Measurements from ENCODE around the gene MARK2. TPM values are rescaled to one million over a fixed set of nuclear protein-coding genes. Genes with fewer than 3 reads are reported as not detected.

The MARK2 gene
- total RNA-seq, 1 donor from 2014 or later, result 41.5 TPM

- Mint-ChIP-seq H3K27ac (no peak overlapping the region), H3K27me3 (peaks cover 2% of the 10 kb centered on the region), H3K9me3 (no peaks in the 10 kb centered on the region), H3K36me3 (ENCODE audit: low read depth) (peaks cover 11% of the 10 kb centered on the region), H3K4me1 (peaks cover 13% of the 10 kb centered on the region), H3K4me3 (no peak overlapping the region)
- intact Hi-C loops (cut with micrococcal nuclease), result no loop called here
- CTCF ChIA-PET, result no interaction called here
- POLR2A ChIA-PET, result interaction anchor here (0.6 kb wide), 1 partner anchor 143 kb away, joined by 9 read pairs; no protein-coding TSS in a partner anchor
- DNase-seq, result no peak
- ATAC-seq (ENCODE audit: low read depth), result no peak
- TF ChIP-seq CTCF (IDR thresholded peaks at IDR 0.05), result no peak
These were observed 75.2 kb downstream of the MARK2 start for GRCh38 chr11:63913866-63914830.

- Mint-ChIP-seq H3K4me1 (peaks cover 18% of the 10 kb centered on the region), H3K4me3 (peak overlapping the region; percentile 24), H3K36me3 (ENCODE audit: low read depth) (peaks cover 5% of the 10 kb centered on the region), H3K27ac (no peak overlapping the region), H3K27me3 (peaks cover 2% of the 10 kb centered on the region), H3K9me3 (no peaks in the 10 kb centered on the region)
- ChIA-PET CTCF (no interaction called here), POLR2A (no interaction called here)
- DNase-seq, result no peak
- TF ChIP-seq CTCF (IDR thresholded peaks at IDR 0.05), result no peak
- intact Hi-C loops (cut with micrococcal nuclease), result no loop called here
- no peak for ATAC-seq (ENCODE audit: low read depth)
These were observed 76.2 kb downstream of the MARK2 start for GRCh38 chr11:63914896-63915691.

GRCh38 chr11:63915961-63916836, 77.3 kb downstream of the MARK2 start:
- intact Hi-C loops (cut with micrococcal nuclease), result loop anchor here (2.0 kb wide), 1 partner anchor 23 kb away; the partner anchor contains the start of gene NAA40
- H3K4me1 Mint-ChIP-seq, result peaks cover 19% of the 10 kb centered on the region
- peaks cover 2% of the 10 kb centered on the region for H3K27me3 Mint-ChIP-seq
- peak; percentile 42 for DNase-seq
- no peaks in the 10 kb centered on the region for H3K36me3 Mint-ChIP-seq (ENCODE audit: low read depth)
- ChIA-PET CTCF (no interaction called here), POLR2A (interaction anchor here (0.7 to 1.1 kb wide), 3 partner anchors 20 to 78 kb away, joined by 3 to 4 read pairs (median 4); partner anchors contain the start of gene MARK2)
- H3K27ac Mint-ChIP-seq, result no peak overlapping the region
- H3K9me3 Mint-ChIP-seq, result no peaks in the 10 kb centered on the region
- peak; percentile 23 for ATAC-seq (ENCODE audit: low read depth)
- peak overlapping the region; percentile 80 for H3K4me3 Mint-ChIP-seq
- no peak for TF ChIP-seq CTCF (IDR thresholded peaks at IDR 0.05)

- H3K36me3 Mint-ChIP-seq (ENCODE audit: low read depth), result no peaks in the 10 kb centered on the region
- TF ChIP-seq CTCF (IDR thresholded peaks at IDR 0.05), result no peak
- intact Hi-C loops (cut with micrococcal nuclease), result loop anchor here (2.0 kb wide), 1 partner anchor 22 kb away; the partner anchor contains the start of gene NAA40
- DNase-seq, result peak; percentile 58
- ChIA-PET POLR2A (interaction anchor here (0.7 to 1.5 kb wide), 4 partner anchors 19 to 78 kb away, joined by 3 to 4 read pairs (median 4); partner anchors contain the start of gene MARK2), CTCF (interaction anchor here (1.5 kb wide), 1 partner anchor 80 kb away, joined by 7 read pairs; no protein-coding TSS in a partner anchor)
- ATAC-seq (ENCODE audit: low read depth), result peak; percentile 74
- no peak within 1 kb of the TSS for H3K27ac Mint-ChIP-seq
- peaks cover 19% of the 10 kb centered on the region for H3K4me1 Mint-ChIP-seq
- peak within 1 kb of the TSS; percentile 80 for H3K4me3 Mint-ChIP-seq
- H3K27me3 Mint-ChIP-seq, result peaks cover 2% of the 10 kb centered on the region
- no peaks in the 10 kb centered on the region for H3K9me3 Mint-ChIP-seq
These were observed 78.2 kb downstream of the MARK2 start, which contains the start of gene RCOR2 for GRCh38 chr11:63916837-63917691. Gene RCOR2 (minus strand): TSS chr11:63917164. CDS start chr11:63916456, 708 bp downstream.

Data from activated B cell treated with CpG ODN at 0.5 μM for 24 hours (primary cell).